Spleen (tissue), 7 donors: ENCODE data around the gene POLN.

Experiments
- CTCF ChIP-seq, 11 experiments: fragments of 200-600 bp in 7 of 11; fragments of 450-650 bp in 4 of 11; sonication (generic) in 4 of 11; IDR thresholded peaks in 8 of 11; conservative IDR thresholded peaks in 3 of 11; 1 replicate in 7 of 11; 2 replicates in 4 of 11; pipeline versions ENCODE4 v1.4.0 to v1.8.0; 2016 to 2021; ENCODE audit warnings: antibody characterized with exemption in 11 of 11, inconsistent platforms in 4 of 11, mild to moderate bottlenecking in 1 of 11
- POLR2A ChIP-seq, 3 donors: fragments of 450-650 bp; IDR thresholded peaks; one replicate each; pipeline ENCODE4 v1.5.1; 2017; ENCODE audit warnings: antibody characterized with exemption in 3 of 3, mild to moderate bottlenecking in 1 of 3
- donor health status: DM: no; HTN: no; CAD: no; lungs with moderate emphysema.
- donor health status: DM: no; HTN: no; CAD: no.
- donor health status: DM: no; HTN: no; CAD: no.

GRCh38 chr4:2245787-2246275 lies 3.9 kb upstream of the POLN start:
- TF ChIP-seq POLR2A (IDR thresholded peaks at IDR 0.05) = no peak
- no peak for TF ChIP-seq CTCF (IDR thresholded peaks at IDR 0.05 in 8 of 11, conservative IDR thresholded peaks at IDR 0.05 in 3 of 11)
